ENCODE data around the gene JAZF1. TPM values are rescaled to one million over a fixed set of nuclear protein-coding genes. Genes with fewer than 3 reads are reported as not detected.

The JAZF1 gene
- total and polyA plus RNA-seq, 10 of the 15 experiments (the other 5 are each of a cell fraction or from before 2014, with no cell fraction given), result 0.04 to 0.82 (median 0.15) TPM; not detected in 3

DNA sequence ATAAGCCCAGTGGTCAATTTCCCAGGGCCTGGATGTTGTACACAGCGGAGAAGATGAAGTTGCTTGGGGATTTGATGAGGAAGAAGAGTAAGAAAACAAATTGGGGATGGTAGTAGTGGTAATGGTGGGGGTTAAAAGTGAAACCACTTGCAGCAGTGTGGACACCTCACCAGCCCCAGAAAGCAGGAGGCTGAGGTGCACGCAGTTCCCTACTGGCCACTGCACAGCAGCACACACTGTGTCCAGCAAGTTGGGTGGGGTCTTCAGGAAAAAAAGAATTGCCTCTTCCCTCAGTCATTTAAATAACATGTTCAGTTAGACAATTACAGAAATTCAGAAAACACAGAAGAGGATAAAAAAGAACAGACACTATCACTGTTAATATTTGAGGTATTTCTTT, 344.1 kb downstream of the JAZF1 start:
- Histone ChIP-seq H3K9me3 (replicated peaks; ENCODE audit: control insufficient read depth, insufficient read depth, low read length) (no peaks in the 10 kb centered on the region), H4K20me1 (ENCODE audit: control insufficient read depth, insufficient read depth) (no peaks in the 10 kb centered on the region), H3K4me1 (ENCODE audit: control insufficient read depth, insufficient read depth, low read length) (no peaks in the 10 kb centered on the region), H2AFZ (ENCODE audit: control insufficient read depth, low read depth, low read length) (no peak overlapping the region), H3K36me3 (ENCODE audit: control insufficient read depth in 2 of 2, insufficient read depth in 2 of 2, low read length in 1 of 2) (no peaks in the 10 kb centered on the region; a peak in 1 of 4 replicates), H3K79me2 (ENCODE audit: control insufficient read depth, insufficient read depth, low read length) (no peaks in the 10 kb centered on the region), H3K4me2 (ENCODE audit: control insufficient read depth, insufficient read depth) (no peak overlapping the region), H3K27ac (ENCODE audit: control insufficient read depth, insufficient read depth) (no peak overlapping the region), H3K9ac (ENCODE audit: control insufficient read depth, insufficient read depth, low read length) (no peak overlapping the region), H3K4me3 (no peak overlapping the region), H3K27me3 (replicated peaks in 1 of 2; ENCODE audit: control insufficient read depth in 2 of 2, insufficient read depth in 2 of 2, low read length in 1 of 2) (no peaks in the 10 kb centered on the region)
- intact Hi-C loops (cut with micrococcal nuclease; ENCODE audit: unreplicated experiment), result no loop called here
- SMC1A ChIA-PET (ENCODE audit: uncharacterized antibody, unreplicated experiment), result no interaction called here
- CTCF ChIA-PET, result no interaction called here
- in situ Hi-C loops (cut with MboI), result no loop called here
- TF ChIP-seq, protein P1, sequence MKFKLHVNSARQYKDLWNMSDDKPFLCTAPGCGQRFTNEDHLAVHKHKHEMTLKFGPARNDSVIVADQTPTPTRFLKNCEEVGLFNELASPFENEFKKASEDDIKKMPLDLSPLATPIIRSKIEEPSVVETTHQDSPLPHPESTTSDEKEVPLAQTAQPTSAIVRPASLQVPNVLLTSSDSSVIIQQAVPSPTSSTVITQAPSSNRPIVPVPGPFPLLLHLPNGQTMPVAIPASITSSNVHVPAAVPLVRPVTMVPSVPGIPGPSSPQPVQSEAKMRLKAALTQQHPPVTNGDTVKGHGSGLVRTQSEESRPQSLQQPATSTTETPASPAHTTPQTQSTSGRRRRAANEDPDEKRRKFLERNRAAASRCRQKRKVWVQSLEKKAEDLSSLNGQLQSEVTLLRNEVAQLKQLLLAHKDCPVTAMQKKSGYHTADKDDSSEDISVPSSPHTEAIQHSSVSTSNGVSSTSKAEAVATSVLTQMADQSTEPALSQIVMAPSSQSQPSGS (IDR thresholded peaks at IDR 0.05; ENCODE audit: low read length), result no peak
- TF ChIP-seq POLR2AphosphoS5 (IDR thresholded peaks at IDR 0.05; ENCODE audit: low read length), result 0 out of 2 replicates have a peak, but pooled peaks have one; percentile 34
- ATAC-seq (peak; percentile 31; the same call in 1 of the 3 replicates), FAIRE-seq (no peak), DNase-seq (ENCODE audit: low read depth, low spot score) (no peak)
- WGBS (ENCODE audit: insufficient coverage, insufficient replicate concordance, low lambda C conversion rate, missing lambda C conversion rate), result 100% methylated on average over 2 of the region's 2 CpGs
- POLR2A ChIA-PET, result no interaction called here
- RAD21 ChIA-PET (ENCODE audit: unreplicated experiment), result no interaction called here
- BruUV-seq (replicated peaks), result no TSS peak

DNA sequence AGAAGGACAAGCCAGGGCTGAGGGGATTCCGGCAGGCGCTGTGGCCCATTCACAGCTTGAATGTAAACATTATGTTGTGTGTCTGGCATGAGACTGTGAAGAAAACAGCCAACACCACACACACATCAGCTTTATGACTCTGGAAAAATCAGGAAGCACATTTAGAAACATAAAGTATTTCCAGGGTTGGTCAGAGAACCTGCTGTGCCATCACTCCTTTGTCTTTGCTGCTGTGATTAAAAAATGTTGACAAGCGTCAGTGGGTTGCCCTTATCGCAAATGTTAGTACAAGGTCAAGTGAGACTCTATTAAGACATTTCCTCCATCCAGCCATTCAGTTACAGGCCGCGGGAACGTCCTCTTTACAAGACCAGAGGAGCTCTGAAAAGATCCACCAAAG, 345.2 kb downstream of the JAZF1 start:
- Histone ChIP-seq H3K4me2 (ENCODE audit: control insufficient read depth, insufficient read depth) (no peak overlapping the region), H3K79me2 (ENCODE audit: control insufficient read depth, insufficient read depth, low read length) (no peaks in the 10 kb centered on the region), H3K4me1 (ENCODE audit: control insufficient read depth, insufficient read depth, low read length) (no peaks in the 10 kb centered on the region), H3K27ac (ENCODE audit: control insufficient read depth, insufficient read depth) (no peak overlapping the region), H3K4me3 (no peak overlapping the region), H3K36me3 (ENCODE audit: control insufficient read depth in 2 of 2, insufficient read depth in 2 of 2, low read length in 1 of 2) (no peaks in the 10 kb centered on the region; a peak in 1 of 4 replicates), H4K20me1 (ENCODE audit: control insufficient read depth, insufficient read depth) (no peaks in the 10 kb centered on the region), H3K9ac (ENCODE audit: control insufficient read depth, insufficient read depth, low read length) (no peak overlapping the region), H3K9me3 (replicated peaks; ENCODE audit: control insufficient read depth, insufficient read depth, low read length) (no peaks in the 10 kb centered on the region), H3K27me3 (replicated peaks in 1 of 2; ENCODE audit: control insufficient read depth in 2 of 2, insufficient read depth in 2 of 2, low read length in 1 of 2) (no peaks in the 10 kb centered on the region), H2AFZ (ENCODE audit: control insufficient read depth, low read depth, low read length) (no peak overlapping the region)
- no TSS peak for BruUV-seq (replicated peaks)
- ChIA-PET POLR2A (no interaction called here), RAD21 (ENCODE audit: unreplicated experiment) (no interaction called here), SMC1A (ENCODE audit: uncharacterized antibody, unreplicated experiment) (interaction anchor here (0.7 to 1.6 kb wide), 2 partner anchors 11 to 17 kb away, joined by 3 to 4 read pairs; no protein-coding TSS in a partner anchor), CTCF (interaction anchor here (1.0 kb wide), 1 partner anchor 61 kb away, joined by 3 read pairs; no protein-coding TSS in a partner anchor)
- ATAC-seq, result no peak
- no peak for DNase-seq (ENCODE audit: low read depth, low spot score)
- TF ChIP-seq SUZ12 (IDR thresholded peaks at IDR 0.05; ENCODE audit: unreplicated experiment), result no peak
- no peak for TF ChIP-seq NFYA (IDR thresholded peaks at IDR 0.05; ENCODE audit: borderline replicate concordance, low read depth, low read length)
- no peak for TF ChIP-seq DPF2 (IDR thresholded peaks at IDR 0.05)
- no peak for TF ChIP-seq TCF7 (IDR thresholded peaks at IDR 0.05; ENCODE audit: borderline replicate concordance)
- FAIRE-seq, result no peak
- intact Hi-C loops (cut with micrococcal nuclease; ENCODE audit: unreplicated experiment) (no loop called here), in situ Hi-C loops (cut with MboI) (no loop called here)
- WGBS (ENCODE audit: insufficient coverage, insufficient replicate concordance, low lambda C conversion rate, missing lambda C conversion rate), result 93% methylated on average over 7 of the region's 7 CpGs
